Endometrial microvascular endothelial cells (primary cell): ENCODE data around the gene CFAP77. TPM values are rescaled to one million over a fixed set of nuclear protein-coding genes. Genes with fewer than 3 reads are reported as not detected.

Source experiments
- in situ Hi-C: cut with HindIII; loops from 2 replicates; pipeline ENCODE4 v1.10.0; 2017; ENCODE audit warnings: low sequenced_read_pairs, low pct_unique_long_range_greater_than_20kb; ENCODE audit errors: inconsistent ontology term
- total RNA-seq: library from RNA; depleted of rRNA; stranded (reverse); fragments of >200 nt; gene quantifications from one replicate; pipeline ENCODE4 v1.2.3, GENCODE V29; 2015; ENCODE audit errors: inconsistent ontology term

Gene CFAP77
- total RNA-seq, 1 donor from 2014 or later = not detected

GRCh38 chr9:132507670-132508469 lies 97.9 kb downstream of the CFAP77 start:
- in situ Hi-C loops = no loop called here

GRCh38 chr9:132509928-132510874 lies 100.2 kb downstream of the CFAP77 start:
- in situ Hi-C loops = no loop called here

DNA sequence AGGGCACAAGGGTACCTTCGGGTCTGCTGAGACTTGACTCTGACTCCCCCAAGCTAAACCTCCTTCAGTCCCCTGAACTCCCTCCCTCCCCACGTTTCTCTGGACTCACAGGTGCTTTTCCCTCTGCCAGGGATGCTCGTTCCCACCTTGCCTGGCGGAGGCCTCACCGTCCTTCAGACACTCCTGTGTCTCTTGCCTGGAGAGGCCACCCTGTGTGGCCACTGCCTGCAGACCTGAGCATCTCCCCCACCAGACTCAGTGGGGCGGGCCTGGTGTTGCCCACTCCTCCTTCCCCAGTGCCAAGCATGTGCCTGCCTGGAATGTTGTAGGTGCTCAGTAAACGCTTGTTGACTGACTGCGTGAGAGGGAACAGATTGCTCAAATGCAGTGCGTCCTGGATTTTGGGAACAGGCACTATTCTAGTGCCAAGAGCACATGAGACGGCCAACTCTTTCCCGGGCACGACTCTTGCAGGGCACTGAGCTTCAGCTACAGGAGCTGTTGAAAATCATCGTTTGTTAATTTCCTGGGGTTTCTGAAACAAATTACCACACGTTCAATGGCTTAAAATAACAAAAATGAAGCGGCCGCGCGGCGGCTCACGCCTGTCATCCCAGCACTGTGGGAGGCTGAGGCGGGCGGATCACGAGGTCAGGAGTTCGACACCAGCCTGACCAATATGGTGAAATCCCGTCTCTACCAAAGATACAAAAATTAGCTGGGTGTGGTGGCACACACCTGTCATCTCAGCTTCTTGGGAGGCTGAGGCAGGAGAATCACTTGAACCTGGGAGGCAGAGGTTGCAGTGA lies 101.4 kb downstream of the CFAP77 start:
- in situ Hi-C loops = no loop called here

DNA sequence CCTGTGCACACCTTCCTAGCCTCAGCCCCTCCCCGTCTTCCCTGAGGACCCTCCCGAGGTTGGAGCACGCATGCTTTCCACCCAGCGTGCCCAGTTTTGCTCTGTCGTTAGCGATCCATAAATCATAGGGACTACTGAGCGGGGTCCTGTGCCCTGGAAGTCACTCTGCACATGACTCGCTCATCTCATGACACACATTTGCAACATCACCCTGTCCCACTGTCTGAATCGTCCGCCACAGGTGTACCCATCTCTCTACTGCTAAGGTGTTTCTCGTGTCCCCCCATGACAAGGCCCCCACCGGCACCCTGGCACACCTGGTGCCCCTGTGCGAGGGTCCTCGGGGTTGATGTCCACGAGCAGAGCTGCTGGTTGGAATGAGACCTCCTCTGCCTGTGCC lies 103.4 kb downstream of the CFAP77 start:
- in situ Hi-C loops = no loop called here

GRCh38 chr9:132514011-132514744 lies 104.2 kb downstream of the CFAP77 start:
- in situ Hi-C loops = no loop called here

- in situ Hi-C loops = no loop called here
Measured at GRCh38 chr9:132514821-132515220, 104.8 kb downstream of the CFAP77 start.

DNA sequence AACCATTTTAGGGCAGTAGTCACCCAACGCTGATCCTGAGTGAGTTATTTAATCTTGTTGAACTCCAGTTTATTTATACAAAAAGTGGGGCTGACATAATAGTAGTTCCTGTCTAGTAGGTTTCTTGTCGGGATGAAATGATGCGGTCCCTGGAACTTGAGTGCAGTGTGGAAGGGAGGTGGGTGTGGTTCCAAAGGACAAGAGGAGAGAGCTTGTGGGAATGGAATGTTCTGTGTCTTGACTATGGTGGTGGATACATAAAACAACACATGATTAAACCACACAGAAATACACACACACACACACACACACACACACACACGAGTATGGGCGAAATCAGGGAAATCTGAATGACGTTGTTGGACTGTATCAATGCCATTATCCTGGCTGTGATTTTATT lies 106.3 kb downstream of the CFAP77 start:
- in situ Hi-C loops = no loop called here

- in situ Hi-C loops = no loop called here
Measured at GRCh38 chr9:132516911-132517310, 106.9 kb downstream of the CFAP77 start.

DNA sequence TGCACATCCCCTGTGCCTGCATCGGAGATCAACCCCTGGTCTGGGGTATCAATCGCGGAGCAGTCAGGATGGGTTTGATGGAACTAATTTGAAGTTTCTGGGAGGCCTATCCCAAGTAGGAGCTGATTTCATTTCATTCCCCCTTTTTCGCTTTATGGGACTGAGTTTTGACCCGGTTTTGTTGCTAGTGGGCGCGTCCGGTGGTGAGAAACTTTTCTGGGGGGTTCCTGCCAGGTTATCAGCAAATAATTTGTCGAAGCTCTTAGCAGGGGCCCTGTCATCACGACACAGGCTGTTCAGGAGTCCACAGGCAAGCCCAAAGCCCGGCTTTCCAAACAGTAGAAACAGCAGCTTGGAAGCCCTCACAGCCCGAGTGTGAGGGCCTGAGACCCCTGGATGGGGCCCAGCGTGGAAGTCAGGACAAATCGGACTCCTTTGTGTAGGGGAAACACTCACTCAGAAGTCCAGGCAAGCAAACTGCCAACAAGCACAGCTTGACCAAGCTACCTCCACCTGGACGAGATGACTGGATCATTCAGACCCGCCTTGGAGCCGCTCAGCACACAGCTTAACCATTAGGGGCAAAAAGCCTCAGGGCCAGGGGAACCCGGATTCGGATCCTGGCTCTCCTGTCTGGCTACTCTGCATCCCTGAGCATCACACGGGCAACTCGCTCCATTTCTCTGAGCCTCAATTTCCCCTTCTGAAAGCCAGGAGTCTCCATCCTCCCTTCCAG lies 108.0 kb downstream of the CFAP77 start:
- in situ Hi-C loops = no loop called here

GRCh38 chr9:132518626-132519025 lies 108.6 kb downstream of the CFAP77 start:
- in situ Hi-C loops = no loop called here

DNA sequence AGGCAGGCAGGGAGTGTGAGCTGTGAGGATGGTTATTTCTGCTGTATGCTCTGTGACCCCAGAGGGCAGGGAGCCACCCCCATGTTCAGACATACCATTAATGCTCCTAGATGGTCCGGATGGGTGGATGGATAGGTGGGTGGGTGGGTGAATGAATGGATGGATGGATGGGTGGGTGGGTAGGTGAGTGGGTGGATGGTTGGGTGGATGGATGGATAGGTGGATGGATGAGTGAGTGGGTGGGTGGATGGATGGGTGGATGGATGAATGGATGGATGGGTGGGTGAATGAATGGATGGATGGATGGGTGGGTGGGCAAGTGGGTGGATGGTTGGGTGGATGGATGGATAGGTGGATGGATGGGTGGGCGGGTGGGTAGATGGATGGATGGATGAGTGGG lies 109.0 kb downstream of the CFAP77 start:
- in situ Hi-C loops = no loop called here

- in situ Hi-C loops = no loop called here
Measured at GRCh38 chr9:132520612-132521011, 110.6 kb downstream of the CFAP77 start.

GRCh38 chr9:132525308-132526023 lies 115.5 kb downstream of the CFAP77 start:
- in situ Hi-C loops = no loop called here

- in situ Hi-C loops = no loop called here
Measured at GRCh38 chr9:132531195-132531594, 121.2 kb downstream of the CFAP77 start.

DNA sequence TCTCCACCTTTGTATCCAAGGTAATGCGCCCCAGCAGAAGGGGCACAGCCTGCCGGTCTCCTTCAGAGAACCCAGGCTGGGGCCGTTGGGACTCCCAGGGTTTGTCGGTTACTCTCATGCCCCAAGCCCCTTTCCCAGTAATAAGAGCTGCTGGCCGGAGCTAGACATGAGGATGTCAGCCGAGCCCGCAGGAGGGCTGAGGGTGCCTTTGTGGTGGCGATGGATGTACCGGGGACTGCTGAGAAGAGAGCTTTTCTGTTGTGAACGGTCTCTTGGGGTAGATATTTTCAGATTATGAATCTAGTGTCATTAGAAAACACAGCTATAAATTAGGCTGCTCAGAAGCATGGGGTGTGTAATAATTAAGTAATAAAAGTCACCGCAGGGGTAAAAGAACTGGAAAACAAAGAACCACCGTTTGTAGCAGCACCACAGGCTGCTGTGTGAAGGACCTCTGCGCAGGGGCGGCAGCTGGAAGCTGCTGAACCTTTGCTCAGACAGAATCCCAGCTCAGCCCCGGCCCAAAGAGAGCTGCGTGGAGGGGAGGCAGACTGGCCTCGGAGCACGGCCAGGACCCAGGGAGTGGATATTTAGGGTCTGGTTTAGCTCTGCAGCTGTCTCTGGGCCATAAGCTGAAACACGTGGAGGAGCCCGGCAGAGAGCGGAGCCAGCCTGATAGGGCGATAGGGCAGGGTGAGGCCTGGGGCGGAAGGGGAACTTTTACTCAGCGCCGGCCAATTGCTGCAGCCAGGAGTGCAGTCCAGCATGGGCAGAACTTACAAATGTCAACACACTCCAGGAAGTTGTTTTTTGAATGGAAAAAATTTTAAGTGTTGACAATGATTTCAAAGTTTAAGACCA lies 121.9 kb downstream of the CFAP77 start:
- in situ Hi-C loops = no loop called here

DNA sequence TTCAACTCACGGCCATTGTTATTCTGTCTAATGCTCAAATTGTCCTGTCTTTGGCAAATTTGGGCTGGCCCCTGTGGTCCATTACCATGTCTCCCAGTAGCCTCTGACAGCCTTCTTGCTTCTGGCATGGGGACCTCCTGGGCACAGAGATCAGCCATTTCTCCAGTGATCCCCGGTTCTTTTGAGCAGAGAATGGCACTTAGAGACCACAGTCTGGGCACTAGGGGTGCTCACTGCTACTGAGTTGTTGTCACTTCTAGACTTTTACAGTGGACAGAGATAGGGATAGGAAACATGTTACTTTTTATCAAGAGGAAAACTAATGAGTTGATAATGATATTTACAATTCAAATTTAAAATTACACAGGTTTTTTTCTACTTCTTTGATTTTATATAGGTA lies 124.8 kb downstream of the CFAP77 start:
- in situ Hi-C loops = no loop called here
